HG03159 (cell line): ENCODE measurements around the gene GRIK3.

Experiments used
- ATAC-seq: cut with Tn5 transposase; IDR thresholded peaks from one replicate; pipeline ENCODE4 v1.9.1; 2021; ENCODE audit warnings: mild to moderate bottlenecking, moderate library complexity; ENCODE audit not compliant: unreplicated experiment

The GRIK3 gene

GRCh38 chr1:36982709-36983108, 51.6 kb downstream of the GRIK3 start:
- no peak for ATAC-seq

- no peak for ATAC-seq
Observed at GRCh38 chr1:36981771-36982622, 52.3 kb downstream of the GRIK3 start.

- ATAC-seq: no peak
Observed at GRCh38 chr1:36981126-36981525, 53.2 kb downstream of the GRIK3 start.

- no peak for ATAC-seq
Observed at GRCh38 chr1:36977731-36978406, 56.4 kb downstream of the GRIK3 start.

GRCh38 chr1:36975642-36976041, 58.7 kb downstream of the GRIK3 start:
- ATAC-seq: no peak

- no peak for ATAC-seq
Observed at GRCh38 chr1:36973056-36973455, 61.3 kb downstream of the GRIK3 start.

- no peak for ATAC-seq
Observed at GRCh38 chr1:36971852-36972618, 62.3 kb downstream of the GRIK3 start.

- ATAC-seq: no peak
Observed at GRCh38 chr1:36968730-36969129, 65.6 kb downstream of the GRIK3 start.

- ATAC-seq: no peak
Observed at GRCh38 chr1:36966242-36966641, 68.1 kb downstream of the GRIK3 start.

- ATAC-seq: no peak
Observed at GRCh38 chr1:36965275-36966159, 68.8 kb downstream of the GRIK3 start.

GRCh38 chr1:36964830-36965229, 69.5 kb downstream of the GRIK3 start:
- ATAC-seq: no peak

GRCh38 chr1:36963006-36963405, 71.3 kb downstream of the GRIK3 start:
- no peak for ATAC-seq

- no peak for ATAC-seq
Observed at GRCh38 chr1:36961062-36961615, 73.2 kb downstream of the GRIK3 start.

- no peak for ATAC-seq
Observed at GRCh38 chr1:36956570-36956969, 77.7 kb downstream of the GRIK3 start.

- ATAC-seq: no peak
Observed at GRCh38 chr1:36955016-36955415, 79.3 kb downstream of the GRIK3 start.

GRCh38 chr1:36953061-36953460, 81.3 kb downstream of the GRIK3 start:
- no peak for ATAC-seq

- ATAC-seq: no peak
Observed at GRCh38 chr1:36951761-36952160, 82.6 kb downstream of the GRIK3 start.

- ATAC-seq: no peak
Observed at GRCh38 chr1:36951292-36951750, 83.0 kb downstream of the GRIK3 start.

- ATAC-seq: no peak
Observed at GRCh38 chr1:36950604-36951291, 83.6 kb downstream of the GRIK3 start.

- no peak for ATAC-seq
Observed at GRCh38 chr1:36948606-36949005, 85.7 kb downstream of the GRIK3 start.
